ENCODE measurements around the gene SYNE4.
A peak's percentile ranks its signal among the peaks of the same experiment; 100 is the strongest.
"Not testable (repeated sequence)": the region's sequence is repeated elsewhere in the genome, so short reads cannot be mapped to it uniquely, and the experiment has no call there.

The SYNE4 gene, protein sequence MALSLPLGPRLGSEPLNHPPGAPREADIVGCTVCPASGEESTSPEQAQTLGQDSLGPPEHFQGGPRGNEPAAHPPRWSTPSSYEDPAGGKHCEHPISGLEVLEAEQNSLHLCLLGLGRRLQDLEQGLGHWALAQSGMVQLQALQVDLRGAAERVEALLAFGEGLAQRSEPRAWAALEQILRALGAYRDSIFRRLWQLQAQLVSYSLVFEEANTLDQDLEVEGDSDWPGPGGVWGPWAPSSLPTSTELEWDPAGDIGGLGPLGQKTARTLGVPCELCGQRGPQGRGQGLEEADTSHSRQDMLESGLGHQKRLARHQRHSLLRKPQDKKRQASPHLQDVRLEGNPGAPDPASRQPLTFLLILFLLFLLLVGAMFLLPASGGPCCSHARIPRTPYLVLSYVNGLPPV

DNA sequence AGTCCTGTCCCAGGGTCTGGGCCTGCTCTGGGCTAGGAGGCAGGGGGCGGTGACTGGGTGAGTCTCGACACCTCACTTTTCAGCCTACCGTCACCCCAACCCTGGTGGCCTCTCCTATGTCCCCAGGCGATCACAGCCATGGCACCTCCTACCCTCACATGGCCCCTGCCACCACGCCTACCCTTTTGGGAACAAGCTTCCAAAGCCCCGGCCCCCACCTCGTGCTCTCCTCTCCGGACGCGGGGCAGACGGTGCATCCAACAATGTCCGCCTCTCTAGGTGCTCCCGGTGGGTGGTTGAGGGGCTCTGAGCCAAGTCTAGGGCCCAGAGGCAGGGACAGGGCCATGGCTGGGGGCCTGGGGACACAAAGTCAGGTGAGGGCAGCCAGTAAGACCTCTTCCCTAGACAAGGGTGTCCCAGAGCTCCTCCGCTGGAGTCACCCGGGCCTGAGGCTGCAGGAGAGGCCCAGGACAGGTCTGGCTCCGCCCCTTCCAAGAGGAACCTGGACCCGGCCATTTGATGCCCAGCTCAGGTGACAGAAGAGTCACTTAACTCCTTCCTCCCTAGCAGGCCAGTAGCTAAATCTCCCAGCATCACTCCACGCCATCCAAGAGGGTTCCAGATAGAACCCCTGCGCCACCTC is at the start of gene SYNE4:
SYNE4 (minus strand) TSS at position 478 of the 643 bp plus-strand sequence; CDS start at position 346, 132 bp downstream.
- DNase-seq: peak; percentile 61

DNA sequence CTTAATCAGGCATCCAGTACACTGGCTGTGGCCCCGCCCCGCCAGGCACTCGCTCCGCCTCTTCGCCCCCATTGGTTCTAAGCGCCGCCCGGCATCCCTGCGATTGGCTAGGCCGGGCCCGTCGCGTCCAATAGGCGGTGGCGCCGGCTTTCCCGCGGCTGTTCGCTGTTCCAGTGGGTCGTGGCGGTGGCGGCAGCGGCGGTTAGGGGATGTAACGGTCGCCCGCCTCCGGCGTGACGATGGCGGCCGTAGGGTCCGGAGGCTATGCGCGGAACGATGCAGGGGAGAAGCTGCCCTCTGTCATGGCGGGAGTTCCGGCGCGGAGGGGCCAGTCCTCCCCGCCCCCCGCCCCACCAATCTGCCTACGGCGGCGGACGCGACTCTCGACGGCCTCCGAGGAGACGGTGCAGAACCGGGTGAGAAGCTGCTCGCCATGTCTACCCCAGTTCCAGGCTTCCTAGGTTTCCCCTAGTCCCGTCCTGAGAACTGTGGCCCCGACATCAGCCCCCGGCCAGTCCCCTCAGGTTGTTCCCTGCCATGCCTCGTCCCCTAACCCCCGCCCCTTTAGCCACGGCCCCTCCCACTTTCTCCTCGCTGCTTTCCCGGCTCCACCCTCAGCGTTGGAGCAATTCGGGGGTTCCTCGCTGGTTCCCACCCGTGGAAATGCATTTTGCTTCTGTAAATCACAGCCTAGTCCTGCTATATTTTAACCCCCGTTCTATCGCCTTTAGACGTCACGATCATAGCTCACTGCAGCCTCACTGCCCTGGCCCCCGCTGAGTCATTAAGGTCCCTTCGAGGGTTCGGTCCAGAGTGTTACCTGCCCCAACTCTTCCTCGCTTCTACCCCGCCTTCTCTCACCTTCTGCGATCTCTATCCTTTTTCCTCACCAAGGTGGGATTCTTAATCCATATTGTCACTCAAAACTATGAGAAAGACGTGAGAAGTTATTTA is 46.4 kb upstream of the SYNE4 start, which contains the start of gene WDR62:
WDR62 (plus strand) TSS at position 165 of the 954 bp plus-strand sequence; CDS start at position 240, 75 bp downstream.
- peak; percentile 95 for DNase-seq

DNA sequence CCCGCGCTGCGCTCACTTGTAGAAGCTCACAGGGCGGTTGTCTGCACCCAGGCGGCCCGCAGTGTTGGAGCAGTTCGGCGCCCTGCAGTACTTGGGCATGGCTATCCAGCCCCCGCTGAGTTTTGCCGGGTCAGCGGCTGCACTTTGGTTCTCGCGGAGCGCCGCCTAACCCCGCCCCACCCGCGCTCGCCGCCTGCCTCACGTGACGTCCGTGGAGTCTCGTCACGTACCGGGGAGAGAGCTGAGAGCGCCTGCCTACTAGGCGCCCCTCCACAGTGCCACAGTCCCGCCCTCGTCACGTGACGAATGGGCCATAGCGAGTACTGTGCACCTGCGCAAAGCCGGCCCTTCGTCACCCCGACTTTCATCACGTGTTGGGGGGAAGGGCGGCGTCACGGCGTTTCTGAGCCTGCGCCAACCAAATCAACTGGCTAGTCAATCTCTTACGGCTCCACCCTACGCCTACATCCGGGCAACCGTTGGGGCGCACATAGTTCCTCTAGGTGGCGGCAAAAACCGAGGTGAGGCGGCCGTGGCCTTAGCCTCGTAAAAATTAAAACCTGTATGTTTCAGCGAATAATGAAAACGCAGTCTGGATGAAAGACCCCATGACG is 45.6 kb upstream of the SYNE4 start, which contains the start of gene THAP8:
THAP8 (minus strand) TSS at position 167 of the 614 bp plus-strand sequence; CDS start at position 99, 68 bp downstream.
- peak; percentile 98 for DNase-seq

DNA sequence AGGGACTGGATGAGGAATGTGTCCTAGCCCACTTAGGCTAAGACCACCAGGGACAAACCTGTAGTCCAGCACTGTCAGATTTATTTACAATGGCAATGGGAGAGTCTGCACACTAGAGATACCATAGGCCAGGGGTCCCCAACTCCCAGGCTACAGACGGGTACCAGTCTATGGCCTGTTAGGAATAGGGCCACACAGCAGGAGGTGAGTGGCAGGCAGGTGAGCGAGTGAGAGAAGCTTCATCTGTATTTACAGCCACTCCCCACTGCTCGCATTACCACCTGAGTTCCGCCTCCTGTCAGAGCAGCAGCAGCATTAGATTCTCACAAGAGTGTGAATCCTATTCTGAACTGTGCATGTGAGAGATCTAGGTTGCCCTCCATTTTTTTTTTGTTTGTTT is 43.0 kb upstream of the SYNE4 start:
- DNase-seq: peak; percentile 67

DNA sequence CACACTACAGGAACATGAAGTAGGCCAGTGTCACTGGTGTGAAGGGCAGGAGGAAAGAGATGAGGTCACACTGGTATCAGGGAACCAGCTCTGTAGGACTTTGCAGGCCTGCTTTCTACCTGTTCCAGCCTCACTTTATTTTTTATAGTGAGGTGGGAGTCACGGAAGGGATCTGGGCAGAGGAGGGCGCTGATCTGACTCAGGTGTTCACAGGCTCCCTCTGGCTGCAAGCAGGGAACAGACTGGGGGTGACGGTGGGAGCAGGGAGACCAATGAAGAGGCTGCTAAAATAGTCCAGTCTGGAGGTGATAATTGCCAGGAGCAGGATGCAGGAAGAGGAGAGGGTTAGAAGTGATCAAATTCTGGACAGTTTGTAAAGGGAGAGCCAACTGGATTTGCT is 42.6 kb upstream of the SYNE4 start:
- DNase-seq: no peak

DNA sequence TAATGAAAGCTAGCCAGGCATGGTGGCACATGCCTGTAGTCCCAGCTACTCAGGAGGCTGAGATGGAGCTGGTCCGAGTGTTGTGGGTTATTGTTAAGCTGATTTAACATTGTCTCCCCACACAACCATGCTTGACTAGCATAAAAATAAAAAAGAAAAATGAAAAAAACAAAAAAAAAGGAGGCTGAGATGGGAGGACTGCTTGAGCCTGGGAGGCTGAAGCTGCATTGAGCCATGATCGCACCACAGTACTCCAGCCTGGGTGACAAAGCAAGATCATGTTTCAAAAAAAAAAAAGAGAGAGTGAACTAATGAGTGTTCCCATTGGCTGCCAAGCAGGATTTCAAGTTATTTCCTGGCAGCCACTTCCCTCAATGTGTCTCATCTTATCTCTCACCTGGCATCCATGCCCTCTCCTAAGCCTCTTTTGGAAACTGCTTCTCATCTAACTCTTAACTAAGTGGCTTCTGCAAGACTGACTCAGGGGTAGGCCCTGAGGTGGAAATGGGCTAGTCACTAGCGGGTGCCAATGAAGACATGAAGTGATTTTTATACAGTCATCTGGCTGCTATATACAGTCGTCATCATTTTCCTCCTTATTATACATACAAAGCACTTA is 40.6 kb upstream of the SYNE4 start:
- peak; percentile 91 for DNase-seq

DNA sequence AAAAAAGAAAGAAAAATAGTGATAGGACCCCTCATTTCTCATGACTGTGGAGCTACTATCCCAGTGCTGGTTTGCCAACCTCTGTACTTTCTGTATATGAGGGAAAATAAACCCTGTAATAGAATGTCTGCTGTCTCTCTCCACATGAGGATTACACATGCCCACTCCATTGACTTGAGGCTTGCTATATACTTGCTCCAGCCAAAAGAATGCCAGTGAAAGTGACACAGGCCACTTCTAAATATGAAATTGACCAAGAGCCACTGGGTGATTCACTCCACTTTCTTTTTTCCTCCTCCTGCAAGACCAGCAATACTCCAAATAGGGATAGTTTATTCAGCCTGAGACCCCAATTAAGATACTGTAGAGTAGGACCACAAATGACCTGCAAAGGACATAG is 39.2 kb upstream of the SYNE4 start:
- DNase-seq: no peak

DNA sequence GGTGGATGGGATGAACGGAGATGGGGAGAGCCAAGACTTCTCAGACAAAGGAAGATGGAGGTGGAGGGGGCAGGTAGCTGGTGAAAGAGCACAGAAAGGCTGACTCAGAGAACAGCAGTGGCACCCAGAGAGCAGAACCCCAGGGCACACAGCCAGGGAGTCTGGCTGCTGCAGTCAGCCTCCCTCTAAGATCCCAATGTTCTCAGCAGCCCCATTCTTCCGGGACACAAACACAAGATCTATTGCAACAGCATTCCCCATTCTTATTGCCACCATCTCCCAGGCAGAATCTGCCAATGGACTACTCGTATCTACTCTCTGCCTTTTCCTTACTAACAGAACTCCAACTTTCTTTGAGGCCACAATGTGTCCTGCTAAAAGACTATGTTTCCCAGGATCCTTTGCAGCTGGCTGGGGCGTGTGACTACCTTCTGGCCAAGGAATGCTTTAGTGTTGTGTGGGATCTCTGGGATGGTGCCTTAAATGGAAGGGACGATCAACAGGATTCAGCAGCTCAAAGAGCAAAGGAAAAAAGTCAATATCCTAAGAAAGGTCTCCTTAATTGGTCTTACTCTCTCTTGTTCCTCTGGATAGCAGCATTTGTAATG is 37.9 kb upstream of the SYNE4 start:
- no peak for DNase-seq

DNA sequence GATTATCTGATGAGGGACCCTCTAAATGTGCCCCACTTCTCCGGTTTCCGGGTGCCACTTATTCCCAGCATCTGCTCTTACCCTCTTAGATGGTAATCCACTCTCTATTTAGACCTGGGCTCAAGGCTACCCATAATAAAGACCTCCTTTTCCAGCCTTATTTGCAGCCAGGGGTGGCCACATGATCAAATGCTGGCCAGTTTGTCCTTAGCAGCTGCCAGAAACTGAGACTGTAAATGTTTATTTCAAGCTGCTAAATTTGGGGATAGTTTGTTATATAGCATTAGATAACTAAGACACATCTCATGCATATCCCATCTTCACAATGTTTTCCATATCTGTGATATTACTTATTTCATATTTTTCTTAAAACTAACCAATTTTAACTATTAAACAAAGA is 35.3 kb upstream of the SYNE4 start:
- DNase-seq: no peak

DNA sequence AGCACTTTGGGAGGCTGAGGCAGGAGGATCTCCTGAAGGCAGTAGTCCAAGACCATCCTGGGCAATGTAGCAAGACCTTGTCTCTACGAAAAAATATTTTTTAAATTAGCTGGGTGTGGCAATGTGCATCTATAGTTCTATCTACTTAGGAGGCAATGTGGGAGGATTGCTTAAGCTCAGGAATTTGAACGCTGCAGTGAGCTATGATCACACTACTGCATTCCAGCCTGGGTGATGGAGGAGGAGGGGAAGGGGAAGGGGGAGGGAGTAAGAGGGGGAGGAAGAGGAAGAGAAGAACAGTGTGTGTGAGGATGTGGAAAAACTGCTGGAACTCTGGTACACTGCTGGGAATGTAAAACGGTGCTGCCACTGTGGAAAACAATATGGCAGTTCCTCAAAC is 33.2 kb upstream of the SYNE4 start:
- no peak for DNase-seq

DNA sequence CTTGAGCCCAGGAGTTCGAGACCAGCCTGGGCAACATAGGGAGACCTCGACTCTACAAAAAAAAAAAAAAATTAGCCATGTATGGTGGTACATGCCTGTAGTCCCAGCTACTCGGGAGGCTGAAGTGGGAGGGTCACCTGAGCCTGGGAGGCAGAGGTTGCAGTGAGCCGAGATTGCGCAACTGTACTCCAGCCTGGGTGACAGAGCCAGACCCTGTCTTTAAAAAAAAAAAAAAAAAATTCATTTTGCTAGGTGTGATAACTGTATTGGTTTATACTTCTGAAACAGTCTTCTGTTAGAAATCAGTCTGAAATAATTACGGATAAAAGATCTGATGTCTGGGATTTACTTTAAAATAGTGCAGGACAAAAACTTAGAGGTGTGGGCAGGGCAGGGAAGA is 32.5 kb upstream of the SYNE4 start:
- DNase-seq: not testable (repeated sequence)

DNA sequence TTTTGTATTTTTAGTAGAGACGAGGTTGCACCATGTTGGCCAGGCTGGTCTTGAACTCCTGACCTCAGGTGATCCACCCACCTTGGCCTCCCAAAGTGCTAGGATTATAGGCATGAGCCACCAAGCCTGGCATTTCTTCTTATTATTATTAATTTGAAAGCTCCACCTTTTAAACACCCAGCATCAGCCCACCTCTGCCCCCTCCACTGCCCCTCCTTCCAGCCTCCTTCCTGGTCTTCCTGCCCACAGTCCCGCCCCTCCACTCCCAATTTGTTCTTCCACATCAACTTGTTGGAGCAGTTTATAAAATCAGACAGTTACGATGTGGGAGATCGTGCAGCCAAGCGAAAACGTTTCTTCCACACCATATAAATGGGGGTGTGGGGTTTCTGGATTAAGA is 31.9 kb upstream of the SYNE4 start:
- no peak for DNase-seq

DNA sequence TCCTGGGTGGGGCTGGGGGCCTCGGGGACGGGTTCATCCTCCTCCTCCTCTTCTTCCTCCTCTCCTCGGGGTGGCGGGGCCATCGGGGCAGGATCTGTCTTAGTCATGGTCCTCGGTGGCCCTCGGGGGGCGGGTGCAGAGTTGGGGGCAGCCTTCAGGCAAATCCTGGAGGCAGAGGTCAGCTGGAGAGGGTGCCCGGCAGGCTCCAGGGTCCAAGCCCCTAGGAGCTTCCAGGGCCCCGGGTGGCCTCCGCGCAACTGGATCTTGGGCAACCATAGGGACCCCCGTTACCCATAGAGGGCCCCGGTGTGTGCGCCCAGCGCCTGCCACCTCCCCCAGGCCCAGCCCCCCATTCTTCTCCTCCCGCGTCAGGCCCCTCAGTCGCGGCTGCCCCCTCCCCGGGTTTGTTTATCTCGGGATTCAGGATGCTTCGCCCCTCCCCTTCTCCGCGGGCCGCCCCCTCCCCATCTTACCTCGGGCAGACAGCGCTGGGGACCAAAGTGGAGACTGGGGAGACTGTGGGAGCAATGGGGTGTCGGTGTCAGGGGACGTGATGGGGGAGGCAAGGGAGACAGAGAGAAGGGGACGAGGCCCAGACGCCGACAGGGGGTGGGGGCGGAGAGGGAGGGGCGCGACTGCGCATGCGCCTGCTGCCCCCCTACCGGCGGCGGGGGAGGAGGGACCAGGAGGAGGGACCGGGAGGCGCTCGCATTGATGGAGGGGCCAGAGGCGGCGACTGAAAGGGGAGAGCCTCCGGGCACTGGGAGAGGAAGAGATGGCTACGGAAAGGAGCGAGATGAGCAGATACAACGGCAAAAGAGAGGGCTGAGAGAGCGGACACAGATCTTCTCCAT is 23.9 kb upstream of the SYNE4 start, which contains the start of gene CLIP3:
CLIP3 (minus strand) TSS at position 623 of the 854 bp plus-strand sequence; CDS start at position 107, 516 bp downstream.
- peak; percentile 27 for DNase-seq

DNA sequence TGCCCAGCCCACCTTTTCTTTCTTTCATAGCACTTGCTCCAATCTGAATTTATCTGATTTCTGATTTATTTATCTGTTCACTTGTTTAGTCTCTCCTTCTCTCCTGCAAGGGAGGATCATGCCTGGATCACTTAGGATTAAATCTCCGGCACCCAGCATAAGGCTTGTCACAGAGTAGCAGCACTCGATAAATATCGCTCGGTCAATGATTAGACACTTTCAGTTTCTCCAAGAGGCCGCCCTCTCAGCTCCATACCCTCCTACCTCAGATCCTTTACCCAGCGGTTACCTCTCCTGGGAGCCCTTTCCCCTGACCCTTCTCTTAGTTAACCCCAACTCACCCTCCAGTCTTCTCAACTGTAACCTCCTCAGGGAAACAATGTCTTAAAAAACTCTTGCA is 22.7 kb upstream of the SYNE4 start:
- DNase-seq: no peak

DNA sequence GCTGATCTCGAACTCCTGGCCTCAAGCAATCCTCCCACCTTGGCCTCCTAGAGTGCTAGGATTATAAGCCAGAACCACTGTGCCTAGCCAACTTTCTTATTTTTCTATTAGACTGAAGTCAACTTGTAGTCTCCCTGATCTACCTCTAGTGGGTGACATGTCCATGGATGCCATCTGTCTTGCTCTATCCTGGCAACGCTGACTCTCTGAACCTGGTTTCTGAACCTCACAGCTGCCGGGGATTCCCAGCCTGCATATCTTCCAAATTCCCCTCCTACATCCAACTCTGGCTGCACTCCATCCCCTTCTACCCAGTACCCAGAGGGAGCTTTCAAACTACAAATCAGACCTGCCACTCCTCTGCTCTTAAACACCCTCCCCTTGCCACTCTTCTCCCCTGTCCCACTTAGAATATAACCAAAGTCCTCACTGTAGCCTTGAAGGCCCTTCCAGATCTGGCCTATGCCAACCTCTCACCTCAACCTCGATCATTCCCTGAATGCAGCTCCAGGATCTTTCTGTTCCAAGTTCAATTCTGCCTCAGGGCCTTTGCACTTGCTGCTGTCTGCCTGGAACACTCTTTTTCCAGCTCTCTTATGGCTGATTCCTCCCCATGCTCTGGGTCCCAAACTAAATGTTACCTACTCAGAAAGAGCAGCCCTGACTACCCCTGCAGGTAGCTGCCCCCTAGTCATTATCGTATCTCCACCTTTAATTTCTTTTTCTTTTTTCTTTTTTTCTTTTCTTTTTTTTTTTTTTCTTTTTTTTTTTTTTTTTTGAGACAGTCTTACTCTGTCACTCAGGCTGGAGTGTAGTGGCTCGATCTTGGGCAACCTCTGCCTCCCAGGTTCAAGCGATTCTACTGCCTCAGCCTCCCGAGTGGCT is 21.9 kb upstream of the SYNE4 start:
- DNase-seq: no peak

DNA sequence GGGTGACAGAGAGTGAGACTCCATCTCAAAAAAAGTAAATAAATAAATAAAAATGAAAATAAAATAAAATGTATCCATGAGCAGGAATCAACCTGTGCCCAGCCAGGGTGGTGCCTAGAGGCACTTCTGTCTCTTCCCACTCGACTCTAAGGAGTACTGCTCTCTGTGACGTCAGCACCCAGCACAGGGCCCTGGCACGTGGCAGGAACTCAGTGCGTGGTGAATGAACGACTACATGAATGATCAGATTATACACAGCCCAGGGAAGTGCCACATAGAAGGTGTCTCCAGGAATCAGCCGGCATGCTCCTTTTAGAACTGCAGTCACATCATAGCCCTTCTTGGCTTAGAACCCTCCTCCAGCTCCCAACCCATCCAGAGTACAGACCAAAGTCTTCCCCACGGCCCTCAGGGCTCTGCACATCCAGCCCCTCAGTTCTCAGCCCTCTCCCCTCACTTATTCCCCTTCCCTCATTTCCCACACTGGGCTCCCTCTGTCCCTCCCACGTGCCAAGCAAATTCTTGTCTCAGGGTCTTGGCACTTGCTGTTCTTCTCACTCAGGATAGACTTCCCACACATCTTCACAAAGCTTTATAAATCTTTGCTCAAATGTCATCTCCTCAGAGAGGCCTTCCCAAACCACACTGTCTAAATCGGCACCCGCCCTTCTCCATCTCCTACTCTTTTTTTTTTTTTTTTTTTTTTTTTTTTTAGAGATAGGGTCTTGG is 19.9 kb upstream of the SYNE4 start:
- no peak for DNase-seq

DNA sequence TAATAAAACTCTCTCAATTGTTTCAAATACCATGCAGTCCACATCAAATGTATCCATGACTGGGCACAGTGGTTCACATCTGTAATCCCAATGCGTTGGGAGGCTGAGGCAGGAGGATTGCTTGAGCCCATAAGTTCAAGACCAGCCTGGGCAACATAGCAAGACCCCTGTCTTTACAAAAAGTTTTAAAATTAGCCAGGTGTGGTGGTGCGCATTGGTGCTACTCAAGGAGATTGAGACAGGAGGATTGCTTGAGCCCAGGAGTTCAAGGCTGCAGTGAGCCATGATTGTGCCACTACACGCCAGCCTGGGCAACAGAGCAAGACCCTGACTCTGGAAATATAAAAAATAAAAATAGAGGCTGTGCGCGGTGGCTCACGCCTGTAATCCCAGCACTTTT is 19.1 kb upstream of the SYNE4 start:
- no peak for DNase-seq

DNA sequence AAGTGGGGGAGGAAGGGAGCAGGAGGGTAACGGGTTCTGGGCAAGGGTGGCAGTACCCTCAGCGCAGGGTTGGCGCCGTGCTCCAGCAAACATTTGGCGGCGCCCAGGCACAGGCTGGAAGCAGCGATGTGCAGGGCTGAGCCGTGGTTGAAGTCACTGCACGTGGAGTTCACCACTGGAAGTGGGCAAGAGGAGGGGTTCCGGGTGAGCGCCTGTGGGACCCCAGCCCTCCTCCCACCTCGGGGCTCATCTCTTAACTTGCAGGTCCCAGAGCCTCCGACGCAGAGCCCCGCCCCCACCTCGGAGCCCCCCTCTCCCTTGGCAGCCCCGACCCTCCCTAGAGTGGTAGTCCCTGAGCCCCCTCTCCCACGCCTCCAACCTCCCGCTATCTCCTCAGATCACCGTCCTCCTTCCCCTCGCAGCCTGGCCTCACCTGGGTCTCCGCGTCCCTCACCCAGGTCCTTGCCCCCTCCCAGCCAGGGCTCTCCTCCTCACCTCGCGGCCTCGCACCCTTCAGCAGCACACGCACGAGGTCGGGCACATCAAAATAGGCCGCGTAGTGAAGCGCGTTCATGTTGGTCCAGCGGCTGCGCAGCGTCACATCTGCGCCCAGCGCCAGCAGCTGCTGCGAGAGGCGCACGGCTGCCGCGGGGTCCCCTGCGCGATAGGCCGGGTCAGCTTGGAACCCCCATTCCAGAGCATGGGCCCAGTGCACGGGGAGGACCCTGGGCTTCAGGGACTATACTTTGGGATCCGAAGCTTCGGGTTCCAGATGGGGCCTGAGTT is 17.7 kb upstream of the SYNE4 start:
- no peak for DNase-seq

Measured in NCI-H2029 (cell line).